Kidney (tissue), 14 donors: ENCODE measurements around the gene TNPO2. TPM values are rescaled to one million over a fixed set of nuclear protein-coding genes. Genes with fewer than 3 reads are reported as not detected.

Experiments used
- DNase-seq, 5 donors: peaks; one replicate each; pipeline ENCODE4 v3.0.0-alpha.2; 2013 to 2020
- FAIRE-seq: peaks from 2 replicates; lab custom pipeline; 2012; peaks lifted over from hg19 to GRCh38; lab: Jason Lieb, UNC
- H3K27ac ChIP-seq, 2 donors: one replicate each; pipeline ENCODE4 v1.7.0; 2013; ENCODE audit warnings: low read depth in 2 of 2, low read length in 2 of 2, inconsistent platforms in 1 of 2
- H3K27me3 ChIP-seq: one replicate; pipeline ENCODE4 v1.7.1; 2013; ENCODE audit warnings: low read length, inconsistent platforms; ENCODE audit not compliant: control insufficient read depth, insufficient read depth
- H3K36me3 ChIP-seq, 3 donors: one replicate each; pipeline versions ENCODE4 v1.7.0 to v1.7.1; 2013; ENCODE audit warnings: low read length in 3 of 3, control low read depth in 1 of 3, inconsistent platforms in 1 of 3; ENCODE audit not compliant: insufficient read depth in 3 of 3, control insufficient read depth in 2 of 3
- H3K4me1 ChIP-seq, 3 donors: one replicate each; pipeline versions ENCODE4 v1.7.0 to v1.7.1; 2013; ENCODE audit warnings: low read length in 3 of 3, inconsistent platforms in 1 of 3, low read depth in 1 of 3; ENCODE audit not compliant: control insufficient read depth in 2 of 3, insufficient read depth in 2 of 3
- H3K4me3 ChIP-seq, 3 donors: one replicate each; pipeline versions ENCODE4 v1.7.0 to v1.8.1; 2013; ENCODE audit warnings: low read length in 3 of 3, control low read depth in 1 of 3, inconsistent platforms in 1 of 3
- H3K9ac ChIP-seq, 3 donors: one replicate each; pipeline versions ENCODE4 v1.7.0 to v1.7.1; 2013; ENCODE audit warnings: low read length in 3 of 3, control low read depth in 1 of 3, inconsistent platforms in 1 of 3
- H3K9me3 ChIP-seq, 3 donors: one replicate each; pipeline versions ENCODE4 v1.7.0 to v1.7.1; 2013; ENCODE audit warnings: low read length in 3 of 3, control low read depth in 1 of 3, inconsistent platforms in 1 of 3; ENCODE audit not compliant: control insufficient read depth in 2 of 3, insufficient read depth in 1 of 3
- intact Hi-C: fragments of 100-400 bp; cut with DNase I; formaldehyde crosslinking; loops from one replicate; pipeline ENCODE4 v1.11.1; 2022
- polyA plus RNA-seq: library from polyadenylated mRNA; stranded (reverse); fragments of 350-450 nt; fragmentation: Illumina TruSeq; extraction: RNeasy Lipid Tissue Mini Kit (QIAGEN cat#74804); gene quantifications from one replicate; pipeline ENCODE4 v1.2.3, GENCODE V29; 2014; ENCODE audit warnings: low read depth, low replicate concordance; ENCODE audit not compliant: insufficient read depth
- total RNA-seq: library from RNA; stranded (reverse); fragmentation: NEBNext Ultra II Directional; extraction: Animal tissue kit (Norgen Biotek cat#: 25700); gene quantifications from one replicate; pipeline ENCODE4 v1.2.1, GENCODE V29; 2021
- TF ChIP-seq, protein P1 (sequence below): IDR thresholded peaks from 3 replicates; pipeline ENCODE4 v1.5.1; 2012; ENCODE audit warnings: mild to moderate bottlenecking, moderate library complexity, borderline replicate concordance; ENCODE audit not compliant: insufficient read depth; ENCODE audit errors: extremely low read depth
- donor health status: control.
- donor health status: control.
- donor health status: control.
- donor health status: control.
- donor health status: control.
- donor health status: DM: yes; HTN: yes; CAD: no.
- donor health status: Normal renal cell carcinoma (clear cell type).

Gene TNPO2
- total and polyA plus RNA-seq, 2 donors from 2014 or later, result 20.5 to 62.7 TPM

DNA sequence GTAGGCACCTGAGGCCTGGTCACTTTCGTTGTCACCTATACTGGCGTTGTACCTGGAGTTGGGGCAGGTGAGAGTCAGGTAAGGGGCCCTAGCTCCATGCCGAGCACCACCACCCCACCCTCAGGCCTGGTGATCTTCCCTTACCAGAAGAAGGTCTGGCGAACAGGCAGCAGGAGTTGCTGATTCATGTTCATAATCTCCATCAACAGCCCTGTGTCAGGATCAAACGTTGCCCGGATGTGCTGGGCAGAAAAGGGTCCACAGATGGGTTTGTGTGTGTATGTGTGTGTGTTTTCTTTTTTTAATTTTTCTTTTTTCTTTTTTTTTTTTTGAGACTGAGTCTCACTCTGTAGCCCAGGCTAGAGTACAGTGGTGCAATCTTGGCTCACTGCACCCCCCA lies 71.5 kb downstream of the TNPO2 start:
- peaks cover 0 to 4% (median 0%) of the 10 kb centered on the region in 3 donors for H3K4me1 ChIP-seq
- H3K9me3 ChIP-seq, result no peaks in the 10 kb centered on the region
- no peak for FAIRE-seq
- peak in 1 of 5 donors; percentile 7 for DNase-seq
- TF ChIP-seq, protein P1, sequence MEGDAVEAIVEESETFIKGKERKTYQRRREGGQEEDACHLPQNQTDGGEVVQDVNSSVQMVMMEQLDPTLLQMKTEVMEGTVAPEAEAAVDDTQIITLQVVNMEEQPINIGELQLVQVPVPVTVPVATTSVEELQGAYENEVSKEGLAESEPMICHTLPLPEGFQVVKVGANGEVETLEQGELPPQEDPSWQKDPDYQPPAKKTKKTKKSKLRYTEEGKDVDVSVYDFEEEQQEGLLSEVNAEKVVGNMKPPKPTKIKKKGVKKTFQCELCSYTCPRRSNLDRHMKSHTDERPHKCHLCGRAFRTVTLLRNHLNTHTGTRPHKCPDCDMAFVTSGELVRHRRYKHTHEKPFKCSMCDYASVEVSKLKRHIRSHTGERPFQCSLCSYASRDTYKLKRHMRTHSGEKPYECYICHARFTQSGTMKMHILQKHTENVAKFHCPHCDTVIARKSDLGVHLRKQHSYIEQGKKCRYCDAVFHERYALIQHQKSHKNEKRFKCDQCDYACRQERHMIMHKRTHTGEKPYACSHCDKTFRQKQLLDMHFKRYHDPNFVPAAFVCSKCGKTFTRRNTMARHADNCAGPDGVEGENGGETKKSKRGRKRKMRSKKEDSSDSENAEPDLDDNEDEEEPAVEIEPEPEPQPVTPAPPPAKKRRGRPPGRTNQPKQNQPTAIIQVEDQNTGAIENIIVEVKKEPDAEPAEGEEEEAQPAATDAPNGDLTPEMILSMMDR, result no peak
- H3K4me3 ChIP-seq, result no peak overlapping the region
- intact Hi-C loops, result no loop called here
- H3K9ac ChIP-seq, result no peak overlapping the region
- H3K36me3 ChIP-seq, result peaks cover 0 to 10% (median 6%) of the 10 kb centered on the region in 3 donors
- no peaks in the 10 kb centered on the region for H3K27me3 ChIP-seq
- H3K27ac ChIP-seq, result no peak overlapping the region

GRCh38 chr19:12649941-12650340 lies 73.8 kb downstream of the TNPO2 start:
- Histone ChIP-seq H3K9ac (no peak overlapping the region), H3K36me3 (peaks cover 0 to under 1% (median 0%) of the 10 kb centered on the region in 3 donors), H3K4me1 (peaks cover 0 to 4% (median 0%) of the 10 kb centered on the region in 3 donors), H3K27ac (no peak overlapping the region), H3K4me3 (no peak overlapping the region), H3K9me3 (no peaks in the 10 kb centered on the region), H3K27me3 (no peaks in the 10 kb centered on the region)
- intact Hi-C loops, result no loop called here
- DNase-seq, result peak in 1 of 5 donors; percentile 54
- FAIRE-seq, result no peak
- TF ChIP-seq, protein P1, result no peak

Other genes starting within 250 kb of the TNPO2 start
- 5.7 TPM for gene ZNF709, start 239.1 kb downstream of the TNPO2 start, total RNA-seq
- 2.2 TPM for gene ZNF709, start 239.1 kb downstream of the TNPO2 start, polyA plus RNA-seq
- 22.6 TPM for gene ZNF564, start 172.4 kb downstream of the TNPO2 start, total RNA-seq
- 10.2 TPM for gene ZNF564, start 172.4 kb downstream of the TNPO2 start, polyA plus RNA-seq
- gene ZNF490, start 113.1 kb downstream of the TNPO2 start, total RNA-seq, result 14.3 TPM
- gene ZNF490, start 113.1 kb downstream of the TNPO2 start, polyA plus RNA-seq, result 1.0 TPM
- 34.7 TPM for gene ZNF791, start 113.0 kb downstream of the TNPO2 start, total RNA-seq
- 6.5 TPM for gene ZNF791, start 113.0 kb downstream of the TNPO2 start, polyA plus RNA-seq
- gene MAN2B1, start 57.2 kb downstream of the TNPO2 start, total RNA-seq, result 90.5 TPM
- 63.9 TPM for gene MAN2B1, start 57.2 kb downstream of the TNPO2 start, polyA plus RNA-seq
- 10.5 TPM for gene WDR83, start 57.1 kb downstream of the TNPO2 start, total RNA-seq
- 21.2 TPM for gene WDR83, start 57.1 kb downstream of the TNPO2 start, polyA plus RNA-seq
- gene DHPS, start 42.1 kb downstream of the TNPO2 start, total RNA-seq, result 75.9 TPM
- 61.3 TPM for gene DHPS, start 42.1 kb downstream of the TNPO2 start, polyA plus RNA-seq
- not detected for gene GNG14, start 35.9 kb downstream of the TNPO2 start, total RNA-seq
- not detected for gene GNG14, start 35.9 kb downstream of the TNPO2 start, polyA plus RNA-seq
- gene FBXW9, start 27.3 kb downstream of the TNPO2 start, total RNA-seq, result 11.4 TPM
- gene FBXW9, start 27.3 kb downstream of the TNPO2 start, polyA plus RNA-seq, result 14.9 TPM
- 135 TPM for gene TRIR, start 10.8 kb upstream of the TNPO2 start, total RNA-seq
- 321 TPM for gene TRIR, start 10.8 kb upstream of the TNPO2 start, polyA plus RNA-seq
- 71.3 TPM for gene GET3, start 13.6 kb upstream of the TNPO2 start, total RNA-seq
- gene GET3, start 13.6 kb upstream of the TNPO2 start, polyA plus RNA-seq, result 132 TPM
- gene BEST2, start 27.9 kb upstream of the TNPO2 start, total RNA-seq, result not detected
- gene BEST2, start 27.9 kb upstream of the TNPO2 start, polyA plus RNA-seq, result not detected
- 58.1 TPM for gene HOOK2, start 51.6 kb upstream of the TNPO2 start, total RNA-seq
- gene HOOK2, start 51.6 kb upstream of the TNPO2 start, polyA plus RNA-seq, result 41.8 TPM
- gene JUNB, start 67.6 kb upstream of the TNPO2 start, total RNA-seq, result 128 TPM
- 142 TPM for gene JUNB, start 67.6 kb upstream of the TNPO2 start, polyA plus RNA-seq
- gene PRDX2, start 77.9 kb upstream of the TNPO2 start, total RNA-seq, result 171 TPM
- gene PRDX2, start 77.9 kb upstream of the TNPO2 start, polyA plus RNA-seq, result 664 TPM
- gene THSD8, start 78.1 kb upstream of the TNPO2 start, total RNA-seq, result 3.2 TPM
- 10.0 TPM for gene THSD8, start 78.1 kb upstream of the TNPO2 start, polyA plus RNA-seq
- gene RNASEH2A, start 82.7 kb upstream of the TNPO2 start, total RNA-seq, result 7.9 TPM
- gene RNASEH2A, start 82.7 kb upstream of the TNPO2 start, polyA plus RNA-seq, result 1.3 TPM
- not detected for gene RTBDN, start 110.6 kb upstream of the TNPO2 start, total RNA-seq
- not detected for gene RTBDN, start 110.6 kb upstream of the TNPO2 start, polyA plus RNA-seq
- 0.35 TPM for gene MAST1, start 114.6 kb upstream of the TNPO2 start, total RNA-seq
- 0.39 TPM for gene MAST1, start 114.6 kb upstream of the TNPO2 start, polyA plus RNA-seq
- gene DNASE2, start 157.5 kb upstream of the TNPO2 start, total RNA-seq, result 34.7 TPM
- gene DNASE2, start 157.5 kb upstream of the TNPO2 start, polyA plus RNA-seq, result 50.9 TPM
- not detected for gene KLF1, start 163.3 kb upstream of the TNPO2 start, total RNA-seq
- not detected for gene KLF1, start 163.3 kb upstream of the TNPO2 start, polyA plus RNA-seq
- 21.9 TPM for gene GCDH, start 167.2 kb upstream of the TNPO2 start, total RNA-seq
- gene GCDH, start 167.2 kb upstream of the TNPO2 start, polyA plus RNA-seq, result 45.6 TPM
- gene SYCE2, start 195.4 kb upstream of the TNPO2 start, total RNA-seq, result not detected
- not detected for gene SYCE2, start 195.4 kb upstream of the TNPO2 start, polyA plus RNA-seq
- 48.0 TPM for gene FARSA, start 209.8 kb upstream of the TNPO2 start, total RNA-seq
- 58.2 TPM for gene FARSA, start 209.8 kb upstream of the TNPO2 start, polyA plus RNA-seq
- gene CALR, start 214.7 kb upstream of the TNPO2 start, total RNA-seq, result 1,087 TPM
- gene CALR, start 214.7 kb upstream of the TNPO2 start, polyA plus RNA-seq, result 1,037 TPM
- 79.2 TPM for gene RAD23A, start 221.9 kb upstream of the TNPO2 start, total RNA-seq
- 105 TPM for gene RAD23A, start 221.9 kb upstream of the TNPO2 start, polyA plus RNA-seq
- 18.4 TPM for gene GADD45GIP1, start 233.3 kb upstream of the TNPO2 start, total RNA-seq
- 71.3 TPM for gene GADD45GIP1, start 233.3 kb upstream of the TNPO2 start, polyA plus RNA-seq
- gene DAND5, start 245.6 kb upstream of the TNPO2 start, total RNA-seq, result not detected
- not detected for gene DAND5, start 245.6 kb upstream of the TNPO2 start, polyA plus RNA-seq